Adrenal gland (tissue), 5 donors: ENCODE data around the gene MAK.

ENCODE experiments used
- POLR2A ChIP-seq, 2 donors: fragments of 450-650 bp; IDR thresholded peaks; one replicate each; pipeline ENCODE4 v1.6.1; 2017; ENCODE audit warnings: antibody characterized with exemption in 2 of 2, mild to moderate bottlenecking in 2 of 2, moderate library complexity in 1 of 2
- TF ChIP-seq, protein P1 (sequence below), 6 experiments: fragments of 450-650 bp in 4 of 6; fragments of 200-600 bp in 2 of 6; sonication (generic) in 1 of 6; IDR thresholded peaks; 1 replicate in 5 of 6; 2 replicates in 1 of 6; pipeline versions ENCODE4 v1.5.1 to v1.8.0; 2016 to 2021; ENCODE audit warnings: antibody characterized with exemption in 6 of 6, mild to moderate bottlenecking in 2 of 6, moderate library complexity in 1 of 6
- donor health status: DM: no; HTN: no; CAD: no.

- TF ChIP-seq, protein P1, sequence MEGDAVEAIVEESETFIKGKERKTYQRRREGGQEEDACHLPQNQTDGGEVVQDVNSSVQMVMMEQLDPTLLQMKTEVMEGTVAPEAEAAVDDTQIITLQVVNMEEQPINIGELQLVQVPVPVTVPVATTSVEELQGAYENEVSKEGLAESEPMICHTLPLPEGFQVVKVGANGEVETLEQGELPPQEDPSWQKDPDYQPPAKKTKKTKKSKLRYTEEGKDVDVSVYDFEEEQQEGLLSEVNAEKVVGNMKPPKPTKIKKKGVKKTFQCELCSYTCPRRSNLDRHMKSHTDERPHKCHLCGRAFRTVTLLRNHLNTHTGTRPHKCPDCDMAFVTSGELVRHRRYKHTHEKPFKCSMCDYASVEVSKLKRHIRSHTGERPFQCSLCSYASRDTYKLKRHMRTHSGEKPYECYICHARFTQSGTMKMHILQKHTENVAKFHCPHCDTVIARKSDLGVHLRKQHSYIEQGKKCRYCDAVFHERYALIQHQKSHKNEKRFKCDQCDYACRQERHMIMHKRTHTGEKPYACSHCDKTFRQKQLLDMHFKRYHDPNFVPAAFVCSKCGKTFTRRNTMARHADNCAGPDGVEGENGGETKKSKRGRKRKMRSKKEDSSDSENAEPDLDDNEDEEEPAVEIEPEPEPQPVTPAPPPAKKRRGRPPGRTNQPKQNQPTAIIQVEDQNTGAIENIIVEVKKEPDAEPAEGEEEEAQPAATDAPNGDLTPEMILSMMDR (IDR thresholded peaks at IDR 0.05): no peak
- TF ChIP-seq POLR2A (IDR thresholded peaks at IDR 0.05): no peak
Observed at GRCh38 chr6:10730254-10730653, 108.1 kb downstream of the MAK start.
